Heart right ventricle (tissue), 16 donors: ENCODE data around the gene RHBG. TPM values are rescaled to one million over a fixed set of nuclear protein-coding genes. Genes with fewer than 3 reads are reported as not detected.

Source experiments
- ATAC-seq, 8 donors: fragments of 200-7000 bp; cut with Tn5 transposase; one replicate each; pipeline ENCODE4 v1.9.1; 2020; ENCODE audit warnings: mild to moderate bottlenecking in 8 of 8, moderate library complexity in 8 of 8, moderate number of reproducible peaks in 1 of 8
- DNase-seq, 2 donors: peaks; one replicate each; pipeline ENCODE4 v3.0.0-alpha.2; 2020
- H3K27ac ChIP-seq, 10 donors: fragments of 200-600 bp; sonication (generic) in 2 of 10; one replicate each; pipeline versions ENCODE4 v1.5.0 to v1.8.0; 2020 to 2022; ENCODE audit warnings: mild to moderate bottlenecking in 3 of 10
- H3K27me3 ChIP-seq, 7 donors: fragments of 200-600 bp; one replicate each; pipeline ENCODE4 v1.8.0; 2021 to 2022; ENCODE audit warnings: mild to moderate bottlenecking in 2 of 7
- H3K36me3 ChIP-seq, 9 donors: fragments of 200-600 bp; sonication (generic) in 1 of 9; one replicate each; pipeline versions ENCODE4 v1.5.0 to v1.8.0; 2020 to 2022; ENCODE audit warnings: mild to moderate bottlenecking in 2 of 9
- H3K4me1 ChIP-seq, 9 donors: fragments of 200-600 bp; sonication (generic) in 1 of 9; one replicate each; pipeline versions ENCODE4 v1.5.0 to v1.8.0; 2020 to 2022; ENCODE audit warnings: mild to moderate bottlenecking in 4 of 9
- H3K4me3 ChIP-seq, 10 donors: fragments of 200-600 bp; sonication (generic) in 2 of 10; one replicate each; pipeline versions ENCODE4 v1.5.0 to v1.8.0; 2020 to 2022; ENCODE audit warnings: mild to moderate bottlenecking in 7 of 10, moderate library complexity in 2 of 10
- H3K9me3 ChIP-seq, 11 donors: fragments of 200-600 bp in 10 of 11; sonication (generic) in 2 of 11; one replicate each; pipeline versions ENCODE4 v1.5.0 to v1.8.0; 2013 to 2022; ENCODE audit warnings: mild to moderate bottlenecking in 2 of 11, control low read depth in 1 of 11, moderate library complexity in 1 of 11
- CTCF ChIP-seq, 9 donors: fragments of 200-600 bp; sonication (generic) in 2 of 9; IDR thresholded peaks; one replicate each; pipeline versions ENCODE4 v1.5.0 to v1.8.0; 2021 to 2022; ENCODE audit warnings: antibody characterized with exemption in 9 of 9, mild to moderate bottlenecking in 5 of 9, moderate library complexity in 1 of 9
- WGBS, 2 donors: extraction: QIAGEN DNeasy Blood & Tissue Kit; methylation state at CpG; one replicate each; pipeline ENCODE4 v1.1.7; 2013; ENCODE audit warnings: inconsistent platforms in 1 of 2; 5-methylcytosine and 5-hydroxymethylcytosine counted together
- intact Hi-C, 10 donors: fragments of 100-400 bp; cut with DNase I; formaldehyde crosslinking; loops; one replicate each; pipeline versions ENCODE4 v1.11.1 to v1.14.2; 2022
- polyA plus RNA-seq, 2 donors: library from polyadenylated mRNA; stranded (reverse); fragments of 200-250 nt; gene quantifications; one replicate each; pipeline ENCODE4 v1.2.3, GENCODE V29; 2013
- total RNA-seq, 10 donors: library from RNA; stranded (reverse); fragmentation: NEBNext Ultra II Directional in 3 of 10; extraction: Animal tissue kit (Norgen Biotek cat#: 25700) in 3 of 10; gene quantifications; one replicate each; pipeline versions ENCODE4 v1.2.1 to v1.2.4, GENCODE V29; 2021 to 2023
- donor health status: Arrhythmogenic right ventricular cardiomyopathy.
- donor health status: ischemic (EF 13 %, LVEDD 7.1; RV severe dilation, severe dysfunction).
- donor health status: healthy with polysubstance abuse.
- donor health status: DM: no; HTN: yes; CAD: no.
- donor health status: DM: no; HTN: no; CAD: no.
- donor health status: ischemic (EF 25% LVEDD 6.9; RV normal size, moderate dysfunction).
- donor health status: ischemic (EF 25% LVEDD 5.7; RV mildly dilated, moderate dysfunction).
- donor health status: healthy.
- donor health status: DM: yes; HTN: yes; CAD: no.
- donor health status: Ischemic cardiomyopathy.
- donor health status: ischemic (EF 35%, LVEDD 5.7; RV mildly dilated, moderate dysfunction).
- donor health status: nonischemic (EF 11% LVEDD 7.7; RV severe dilation, severe dysfunction).
- donor health status: DM: yes; HTN: yes; CAD: no.
- donor health status: PGD.
- donor health status: ischemic (EF 29% LVEDD 5.4; RV normal size, mild dysfunction).
- donor health status: nonischemic (EF 23%, LVEDD 6.1; RV moderate dilation, normal function).

RHBG gene
- total and polyA plus RNA-seq, 12 donors, result not detected

GRCh38 chr1:156359249-156359648, 9.8 kb upstream of the RHBG start:
- DNase-seq (no peak), ATAC-seq (no peak)
- no peaks in the 10 kb centered on the region for H3K36me3 ChIP-seq
- WGBS, 2 donors, result 92 to 96% methylated on average over 3 of the region's 3 CpGs
- peaks cover 0 to 60% (median 42%) of the 10 kb centered on the region in 7 donors for H3K27me3 ChIP-seq
- peaks cover 0 to 6% (median 0%) of the 10 kb centered on the region in 9 donors for H3K4me1 ChIP-seq
- intact Hi-C loops, result no loop called here
- no peak overlapping the region for H3K4me3 ChIP-seq
- H3K27ac ChIP-seq, result no peak overlapping the region
- H3K9me3 ChIP-seq, result no peaks in the 10 kb centered on the region
- TF ChIP-seq CTCF (IDR thresholded peaks at IDR 0.05), result no peak

GRCh38 chr1:156359973-156360372, 9.0 kb upstream of the RHBG start:
- TF ChIP-seq CTCF (IDR thresholded peaks at IDR 0.05), result no peak
- Histone ChIP-seq H3K27me3 (peaks cover 0 to 65% (median 41%) of the 10 kb centered on the region in 7 donors), H3K4me1 (peaks cover 0 to 6% (median 0%) of the 10 kb centered on the region in 9 donors), H3K4me3 (no peak overlapping the region), H3K9me3 (no peaks in the 10 kb centered on the region), H3K36me3 (no peaks in the 10 kb centered on the region), H3K27ac (no peak overlapping the region)
- WGBS, 2 donors, result 30 to 33% methylated on average over 6 of the region's 6 CpGs
- no peak for DNase-seq
- ATAC-seq, result no peak
- intact Hi-C loops, result no loop called here

GRCh38 chr1:156360534-156360933, 8.5 kb upstream of the RHBG start:
- 90 to 93% methylated on average over 11 of the region's 11 CpGs for WGBS, 2 donors

GRCh38 chr1:156365754-156366153, 3.3 kb upstream of the RHBG start:
- Histone ChIP-seq H3K27ac (no peak overlapping the region), H3K4me1 (peaks cover 0 to 10% (median 7%) of the 10 kb centered on the region in 9 donors), H3K4me3 (no peak overlapping the region), H3K9me3 (no peaks in the 10 kb centered on the region), H3K36me3 (no peaks in the 10 kb centered on the region), H3K27me3 (peaks cover 0 to 54% (median 39%) of the 10 kb centered on the region in 7 donors)
- DNase-seq (no peak), ATAC-seq (no peak)
- intact Hi-C loops, result no loop called here
- TF ChIP-seq CTCF (IDR thresholded peaks at IDR 0.05), result no peak

More at GRCh38 chr1:156360534-156360933, 8.5 kb upstream of the RHBG start:
- DNase-seq, result no peak
- ATAC-seq, result no peak
- no peak overlapping the region for H3K4me3 ChIP-seq
- intact Hi-C loops, result no loop called here
- peaks cover 0 to 6% (median 0%) of the 10 kb centered on the region in 9 donors for H3K4me1 ChIP-seq
- TF ChIP-seq CTCF (IDR thresholded peaks at IDR 0.05), result no peak
- no peak overlapping the region for H3K27ac ChIP-seq
- H3K27me3 ChIP-seq, result peaks cover 0 to 63% (median 36%) of the 10 kb centered on the region in 7 donors
- no peaks in the 10 kb centered on the region for H3K36me3 ChIP-seq
- H3K9me3 ChIP-seq, result no peaks in the 10 kb centered on the region
